Fibroblast of mammary gland (primary cell): ENCODE data around the gene ENTHD1.
"Not testable (repeated sequence)": the region's sequence is repeated elsewhere in the genome, so short reads cannot be mapped to it uniquely, and the experiment has no call there.

Source experiments
- DNase-seq: peaks from one replicate; pipeline ENCODE4 v3.0.0-alpha.2; 2010; ENCODE audit warnings: low read depth
- H3K4me3 ChIP-seq: 2 replicates; pipeline ENCODE4 v1.5.1; 2011; ENCODE audit warnings: low read depth, mild to moderate bottlenecking, low read length, moderate library complexity; ENCODE audit not compliant: control insufficient read depth
- CTCF ChIP-seq: conservative IDR thresholded peaks from 2 replicates; pipeline ENCODE4 v1.5.1; 2011; ENCODE audit warnings: low read depth, low read length, inconsistent platforms; ENCODE audit not compliant: control insufficient read depth, insufficient read depth

ENTHD1 gene

GRCh38 chr22:39735776-39736175 is 157.8 kb downstream of the ENTHD1 start:
- no peak for DNase-seq
- no peak for TF ChIP-seq CTCF
- no peak overlapping the region for H3K4me3 ChIP-seq

- TF ChIP-seq CTCF: no peak
- no peak for DNase-seq
- H3K4me3 ChIP-seq: no peak overlapping the region
Measured at GRCh38 chr22:39734866-39735265, 158.7 kb downstream of the ENTHD1 start.

- not testable (repeated sequence) for H3K4me3 ChIP-seq, DNase-seq
Measured at GRCh38 chr22:39734046-39734445, 159.5 kb downstream of the ENTHD1 start.

- TF ChIP-seq CTCF: no peak
- no peak for DNase-seq
- H3K4me3 ChIP-seq: no peak overlapping the region
Measured at GRCh38 chr22:39733191-39733590, 160.4 kb downstream of the ENTHD1 start.

- DNase-seq: no peak
- TF ChIP-seq CTCF: no peak
- no peak overlapping the region for H3K4me3 ChIP-seq
Measured at GRCh38 chr22:39732625-39733024, 160.9 kb downstream of the ENTHD1 start.

- TF ChIP-seq CTCF: no peak
- no peak overlapping the region for H3K4me3 ChIP-seq
- no peak for DNase-seq
Measured at GRCh38 chr22:39731881-39732555, 161.5 kb downstream of the ENTHD1 start.

- no peak for DNase-seq
- TF ChIP-seq CTCF: no peak
- no peak overlapping the region for H3K4me3 ChIP-seq
Measured at GRCh38 chr22:39731481-39731880, 162.1 kb downstream of the ENTHD1 start.
